Activated B cell treated with CpG ODN at 0.5 μM for 24 hours (primary cell): ENCODE data around the gene RPS27L. TPM values are rescaled to one million over a fixed set of nuclear protein-coding genes. Genes with fewer than 3 reads are reported as not detected.

Source experiments
- ATAC-seq: fragments of 200-7000 bp; cut with Tn5 transposase; one replicate; pipeline ENCODE4 v1.10.0; 2021; ENCODE audit warnings: low read depth, mild to moderate bottlenecking, moderate library complexity
- CTCF ChIA-PET: fragments of 350-600 bp; sonication (Branson Sonifier 250); formaldehyde crosslinking; loops from one replicate; lab custom pipeline; 2021; ENCODE audit warnings: antibody characterized with exemption; lab: Charles Lee
- POLR2A ChIA-PET: fragments of 350-600 bp; sonication (Branson Sonifier 250); formaldehyde crosslinking; loops from one replicate; lab custom pipeline; 2021; ENCODE audit warnings: antibody characterized with exemption; lab: Charles Lee
- DNase-seq: peaks from one replicate; pipeline ENCODE4 v3.0.0; 2022
- H3K27ac Mint-ChIP-seq: one replicate; pipeline ENCODE4 v1.8.0; 2020; ENCODE audit warnings: mixed read lengths
- H3K27me3 Mint-ChIP-seq: one replicate; pipeline ENCODE4 v1.8.0; 2021; ENCODE audit warnings: mixed read lengths
- H3K36me3 Mint-ChIP-seq: one replicate; pipeline ENCODE4 v1.8.0; 2021; ENCODE audit warnings: low read depth, mixed read lengths
- H3K4me1 Mint-ChIP-seq: one replicate; pipeline ENCODE4 v1.8.0; 2021; ENCODE audit warnings: mixed read lengths
- H3K4me3 Mint-ChIP-seq: one replicate; pipeline ENCODE4 v1.8.0; 2020; ENCODE audit warnings: mild to moderate bottlenecking, mixed read lengths
- H3K9me3 Mint-ChIP-seq: one replicate; pipeline ENCODE4 v1.8.0; 2020; ENCODE audit warnings: mixed read lengths
- CTCF ChIP-seq: fragments of 200-600 bp; IDR thresholded peaks from one replicate; pipeline ENCODE4 v1.8.0; 2022; ENCODE audit warnings: antibody characterized with exemption, mild to moderate bottlenecking
- intact Hi-C: fragments of 100-400 bp; cut with micrococcal nuclease; formaldehyde crosslinking; loops from one replicate; pipeline ENCODE4 v1.15.1; 2024
- total RNA-seq: library from RNA; stranded (reverse); gene quantifications from 2 replicates; pipeline ENCODE4 v1.2.3, GENCODE V29; 2022

Gene RPS27L
- total RNA-seq, 1 donor from 2014 or later: 70.8 TPM

- ChIA-PET POLR2A (no interaction called here), CTCF (interaction anchor here (1.0 kb wide), 1 partner anchor 58 kb away, joined by 3 read pairs; no protein-coding TSS in a partner anchor)
- H3K27me3 Mint-ChIP-seq: no peaks in the 10 kb centered on the region
- intact Hi-C loops: no loop called here
- H3K36me3 Mint-ChIP-seq: peaks cover 45% of the 10 kb centered on the region
- DNase-seq (no peak), ATAC-seq (no peak)
- no peak overlapping the region for H3K4me3 Mint-ChIP-seq
- H3K27ac Mint-ChIP-seq: no peak overlapping the region
- H3K9me3 Mint-ChIP-seq: no peaks in the 10 kb centered on the region
- no peak for TF ChIP-seq CTCF
- peaks cover 12% of the 10 kb centered on the region for H3K4me1 Mint-ChIP-seq
Measured at GRCh38 chr15:63134245-63134985, 22.9 kb downstream of the RPS27L start.

- peaks cover 48% of the 10 kb centered on the region for H3K36me3 Mint-ChIP-seq
- CTCF ChIA-PET: interaction anchor here (1.0 kb wide), 1 partner anchor 58 kb away, joined by 3 read pairs; no protein-coding TSS in a partner anchor
- H3K9me3 Mint-ChIP-seq: no peaks in the 10 kb centered on the region
- H3K4me1 Mint-ChIP-seq: peaks cover 12% of the 10 kb centered on the region
- POLR2A ChIA-PET: no interaction called here
- intact Hi-C loops: no loop called here
- ATAC-seq (no peak), DNase-seq (no peak)
- H3K4me3 Mint-ChIP-seq: no peak overlapping the region
- TF ChIP-seq CTCF: no peak
- H3K27me3 Mint-ChIP-seq: no peaks in the 10 kb centered on the region
- H3K27ac Mint-ChIP-seq: no peak overlapping the region
Measured at GRCh38 chr15:63133786-63134185, 23.5 kb downstream of the RPS27L start.

- no peak for TF ChIP-seq CTCF
- intact Hi-C loops: loop anchor here (10.0 kb wide), 3 partner anchors 278 to 968 kb away; partner anchors contain the start of genes CIAO2A, SNX1 and USP3
- no peaks in the 10 kb centered on the region for H3K9me3 Mint-ChIP-seq
- H3K27ac Mint-ChIP-seq: no peak overlapping the region
- no peak overlapping the region for H3K4me3 Mint-ChIP-seq
- H3K27me3 Mint-ChIP-seq: no peaks in the 10 kb centered on the region
- CTCF ChIA-PET: no interaction called here
- peaks cover 9% of the 10 kb centered on the region for H3K4me1 Mint-ChIP-seq
- DNase-seq (no peak), ATAC-seq (no peak)
- POLR2A ChIA-PET: no interaction called here
- peaks cover 53% of the 10 kb centered on the region for H3K36me3 Mint-ChIP-seq
Measured at GRCh38 chr15:63126726-63127125, 30.6 kb downstream of the RPS27L start.

GRCh38 chr15:63124506-63124905, 32.8 kb downstream of the RPS27L start:
- Mint-ChIP-seq H3K4me3 (no peak overlapping the region), H3K4me1 (peaks cover 15% of the 10 kb centered on the region), H3K27ac (no peak overlapping the region), H3K27me3 (no peaks in the 10 kb centered on the region), H3K36me3 (peaks cover 36% of the 10 kb centered on the region), H3K9me3 (peaks cover 9% of the 10 kb centered on the region)
- DNase-seq: no peak
- no peak for TF ChIP-seq CTCF
- ATAC-seq: no peak
- ChIA-PET POLR2A (no interaction called here), CTCF (no interaction called here)
- intact Hi-C loops: loop anchor here (5.0 to 10.0 kb wide), 4 partner anchors 88 to 970 kb away; partner anchors contain the start of genes CIAO2A, SNX1 and USP3
